Measurements from ENCODE around the gene YJU2. TPM values are rescaled to one million over a fixed set of nuclear protein-coding genes. Genes with fewer than 3 reads are reported as not detected.

Gene YJU2
- polyA plus RNA-seq, 1 of the 3 experiments (the other 2 are of a cell fraction), result 29.0 TPM

DNA sequence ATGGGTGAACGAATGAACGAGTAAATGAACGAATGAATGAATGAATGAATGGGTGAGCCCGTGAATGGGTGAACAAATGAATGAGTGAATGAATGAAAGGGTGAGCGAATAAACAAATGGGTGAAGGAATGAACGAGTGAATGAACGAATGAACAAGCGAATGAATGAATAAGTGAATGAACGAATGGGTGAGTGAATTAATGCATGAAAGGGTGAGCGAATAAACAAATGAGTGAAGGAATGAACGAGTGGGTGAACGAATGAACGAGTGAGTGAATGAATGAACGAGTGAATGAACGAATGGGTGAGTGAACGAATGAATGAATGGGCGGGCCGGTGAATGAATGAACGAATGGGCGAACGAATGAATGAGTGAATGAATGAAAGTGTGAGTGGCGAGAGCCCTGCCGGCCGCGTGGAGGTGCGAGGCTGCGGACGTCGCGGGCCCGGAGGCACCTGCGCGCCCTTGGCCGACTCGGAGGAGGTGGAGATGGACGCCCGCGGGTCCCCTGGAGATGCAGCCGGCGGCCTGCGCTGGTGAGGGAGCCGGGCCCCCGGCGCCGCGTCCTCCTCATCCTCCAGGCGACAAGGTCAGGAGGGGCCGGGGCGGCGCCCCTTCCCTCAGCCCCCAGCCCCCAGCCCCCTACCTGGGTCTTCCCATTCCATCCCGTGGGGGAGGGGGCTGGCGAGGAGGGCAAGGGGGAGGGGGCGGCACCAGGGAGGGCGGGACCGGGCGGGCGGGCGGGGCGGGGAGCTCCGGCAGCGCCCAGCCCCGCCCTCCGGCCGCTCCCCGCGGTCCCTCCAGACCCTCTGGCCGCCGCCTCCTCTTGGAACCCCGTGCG is 49.0 kb upstream of the YJU2 start:
- no peak overlapping the region for H3K9ac ChIP-seq
- no peak overlapping the region for H3K4me2 ChIP-seq
- H3K4me1 ChIP-seq (ENCODE audit: control insufficient read depth in 1 of 2, insufficient read depth in 2 of 2, low read depth in 1 of 2, low read length in 1 of 2), result no peaks in the 10 kb centered on the region
- H3K9me3 ChIP-seq, result no peaks in the 10 kb centered on the region
- H2AFZ ChIP-seq (ENCODE audit: low read depth), result no peak overlapping the region
- no peaks in the 10 kb centered on the region for H3K79me2 ChIP-seq (ENCODE audit: insufficient read depth)
- no peak overlapping the region for H3K4me3 ChIP-seq (ENCODE audit: low read depth in 2 of 2, low read length in 1 of 2)
- 10% methylated on average over 41 of the region's 70 CpGs for WGBS (ENCODE audit: low lambda C conversion rate)
- H3K27ac ChIP-seq (ENCODE audit: low read depth in 2 of 2, low read length in 1 of 2), result no peak overlapping the region
- no peaks in the 10 kb centered on the region for H3K9me2 ChIP-seq
- TF ChIP-seq ELF1 (IDR thresholded peaks at IDR 0.05) (no peak), NFIC (IDR thresholded peaks at IDR 0.05; ENCODE audit: borderline replicate concordance) (no peak), FOSL2 (IDR thresholded peaks at IDR 0.05; ENCODE audit: borderline replicate concordance, low read depth) (no peak), EZH2phosphoT487 (IDR thresholded peaks at IDR 0.05; ENCODE audit: borderline replicate concordance, low read depth) (no peak), RCOR1 (IDR thresholded peaks at IDR 0.05; ENCODE audit: low read length) (no peak), TCF12 (IDR thresholded peaks at IDR 0.05) (no peak)
- peaks cover 2% of the 10 kb centered on the region for H3F3A ChIP-seq (replicated peaks; ENCODE audit: insufficient read depth)
- peak; percentile 81 for DNase-seq
- H3K36me3 ChIP-seq (replicated peaks in 1 of 2; ENCODE audit: control insufficient read depth in 1 of 2, insufficient read depth in 2 of 2, low read length in 1 of 2), result no peaks in the 10 kb centered on the region
- no peaks in the 10 kb centered on the region for H4K20me1 ChIP-seq (ENCODE audit: insufficient read depth)
- peaks cover 77% of the 10 kb centered on the region for H3K27me3 ChIP-seq (ENCODE audit: insufficient read depth)
- ChIA-PET CTCF (interaction anchor here (0.7 to 1.5 kb wide), 3 partner anchors 11 to 58 kb away, joined by 3 to 5 read pairs (median 4); no protein-coding TSS in a partner anchor), POLR2A (no interaction called here)

DNA sequence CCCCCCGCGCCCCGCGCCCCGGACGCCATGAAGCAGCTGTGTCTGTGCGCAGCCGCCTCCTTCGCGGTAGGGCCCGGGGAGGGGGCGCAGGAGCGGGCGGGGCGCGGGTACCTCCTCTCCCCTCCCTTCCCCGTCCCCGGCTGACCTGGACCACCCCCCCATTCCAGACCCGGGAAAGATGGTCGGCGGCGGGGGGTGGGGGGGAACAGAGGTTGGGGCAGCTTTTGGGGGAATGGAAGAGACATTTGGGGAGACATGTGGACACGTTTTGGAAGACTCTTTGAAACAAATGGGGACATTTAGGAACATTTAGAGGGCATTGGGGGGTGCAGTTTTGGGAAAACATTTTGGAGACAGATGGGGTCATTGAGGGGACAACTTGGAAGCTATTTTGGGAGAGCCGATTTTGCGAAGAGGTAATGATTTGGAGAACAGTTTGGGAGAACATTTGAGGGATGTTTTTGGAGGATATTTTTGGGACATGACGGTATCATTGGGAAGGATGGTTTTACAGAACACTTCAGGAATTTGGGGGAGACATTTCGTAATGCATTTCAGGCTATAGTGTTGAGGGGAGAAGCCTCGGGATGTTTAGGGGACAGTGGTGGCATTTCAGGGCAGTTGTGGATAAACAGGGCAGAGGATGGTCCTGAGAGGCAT is 48.3 kb upstream of the YJU2 start:
- Histone ChIP-seq H3F3A (replicated peaks; ENCODE audit: insufficient read depth) (peaks cover 2% of the 10 kb centered on the region), H3K36me3 (replicated peaks in 1 of 2; ENCODE audit: control insufficient read depth in 1 of 2, insufficient read depth in 2 of 2, low read length in 1 of 2) (no peaks in the 10 kb centered on the region), H3K4me1 (ENCODE audit: control insufficient read depth in 1 of 2, insufficient read depth in 2 of 2, low read depth in 1 of 2, low read length in 1 of 2) (no peaks in the 10 kb centered on the region), H3K9me3 (no peaks in the 10 kb centered on the region), H3K79me2 (ENCODE audit: insufficient read depth) (no peaks in the 10 kb centered on the region), H3K27ac (ENCODE audit: low read depth in 2 of 2, low read length in 1 of 2) (no peak overlapping the region), H3K4me3 (ENCODE audit: low read depth in 2 of 2, low read length in 1 of 2) (no peak overlapping the region), H2AFZ (ENCODE audit: low read depth) (no peak overlapping the region), H3K9me2 (no peaks in the 10 kb centered on the region), H4K20me1 (ENCODE audit: insufficient read depth) (no peaks in the 10 kb centered on the region), H3K9ac (no peak overlapping the region), H3K27me3 (ENCODE audit: insufficient read depth) (peaks cover 80% of the 10 kb centered on the region), H3K4me2 (no peak overlapping the region)
- no peak for DNase-seq
- CTCF ChIA-PET, result interaction anchor here (0.7 to 1.5 kb wide), 3 partner anchors 12 to 58 kb away, joined by 3 to 5 read pairs (median 4); no protein-coding TSS in a partner anchor
- WGBS (ENCODE audit: low lambda C conversion rate), result 6% methylated on average over 16 of the region's 28 CpGs
- POLR2A ChIA-PET, result no interaction called here
- no peak for TF ChIP-seq GABPA (IDR thresholded peaks at IDR 0.05; ENCODE audit: low read depth)
- no peak for TF ChIP-seq SMC3 (IDR thresholded peaks at IDR 0.05; ENCODE audit: low read depth, low read length)
- TF ChIP-seq, protein P1, sequence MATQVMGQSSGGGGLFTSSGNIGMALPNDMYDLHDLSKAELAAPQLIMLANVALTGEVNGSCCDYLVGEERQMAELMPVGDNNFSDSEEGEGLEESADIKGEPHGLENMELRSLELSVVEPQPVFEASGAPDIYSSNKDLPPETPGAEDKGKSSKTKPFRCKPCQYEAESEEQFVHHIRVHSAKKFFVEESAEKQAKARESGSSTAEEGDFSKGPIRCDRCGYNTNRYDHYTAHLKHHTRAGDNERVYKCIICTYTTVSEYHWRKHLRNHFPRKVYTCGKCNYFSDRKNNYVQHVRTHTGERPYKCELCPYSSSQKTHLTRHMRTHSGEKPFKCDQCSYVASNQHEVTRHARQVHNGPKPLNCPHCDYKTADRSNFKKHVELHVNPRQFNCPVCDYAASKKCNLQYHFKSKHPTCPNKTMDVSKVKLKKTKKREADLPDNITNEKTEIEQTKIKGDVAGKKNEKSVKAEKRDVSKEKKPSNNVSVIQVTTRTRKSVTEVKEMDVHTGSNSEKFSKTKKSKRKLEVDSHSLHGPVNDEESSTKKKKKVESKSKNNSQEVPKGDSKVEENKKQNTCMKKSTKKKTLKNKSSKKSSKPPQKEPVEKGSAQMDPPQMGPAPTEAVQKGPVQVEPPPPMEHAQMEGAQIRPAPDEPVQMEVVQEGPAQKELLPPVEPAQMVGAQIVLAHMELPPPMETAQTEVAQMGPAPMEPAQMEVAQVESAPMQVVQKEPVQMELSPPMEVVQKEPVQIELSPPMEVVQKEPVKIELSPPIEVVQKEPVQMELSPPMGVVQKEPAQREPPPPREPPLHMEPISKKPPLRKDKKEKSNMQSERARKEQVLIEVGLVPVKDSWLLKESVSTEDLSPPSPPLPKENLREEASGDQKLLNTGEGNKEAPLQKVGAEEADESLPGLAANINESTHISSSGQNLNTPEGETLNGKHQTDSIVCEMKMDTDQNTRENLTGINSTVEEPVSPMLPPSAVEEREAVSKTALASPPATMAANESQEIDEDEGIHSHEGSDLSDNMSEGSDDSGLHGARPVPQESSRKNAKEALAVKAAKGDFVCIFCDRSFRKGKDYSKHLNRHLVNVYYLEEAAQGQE (IDR thresholded peaks at IDR 0.05; ENCODE audit: low read depth, low read length), result no peak
- no peak for TF ChIP-seq FOXM1 (IDR thresholded peaks at IDR 0.05; ENCODE audit: low read depth)

All from SK-N-SH (cell line).